Liver (tissue), 9 donors: ENCODE measurements around the gene EIF4E3. TPM values are rescaled to one million over a fixed set of nuclear protein-coding genes. Genes with fewer than 3 reads are reported as not detected.
A peak's percentile ranks its signal among the peaks of the same experiment; 100 is the strongest.

Experiments
- DNase-seq: peaks from one replicate; pipeline ENCODE4 v3.0.0-alpha.2; 2017; ENCODE audit warnings: low spot score
- H3K27ac ChIP-seq, 2 donors: one replicate each; pipeline ENCODE4 v1.7.0; 2013; ENCODE audit warnings: inconsistent platforms in 2 of 2, low read length in 2 of 2, control low read depth in 1 of 2, low read depth in 1 of 2, mild to moderate bottlenecking in 1 of 2
- H3K27me3 ChIP-seq, 4 donors: one replicate each; pipeline versions ENCODE4 v1.6.1 to v1.7.0; 2013; ENCODE audit warnings: low read length in 3 of 4, inconsistent platforms in 1 of 4, mild to moderate bottlenecking in 1 of 4, moderate library complexity in 1 of 4; ENCODE audit not compliant: control insufficient read depth in 4 of 4, insufficient read depth in 4 of 4
- H3K36me3 ChIP-seq, 4 donors: one replicate each; pipeline versions ENCODE4 v1.6.1 to v1.7.0; 2013; ENCODE audit warnings: low read length in 3 of 4, mild to moderate bottlenecking in 3 of 4, low read depth in 1 of 4, moderate library complexity in 1 of 4; ENCODE audit not compliant: control insufficient read depth in 4 of 4, insufficient read depth in 3 of 4
- H3K4me1 ChIP-seq, 4 donors: one replicate each; pipeline versions ENCODE4 v1.6.1 to v1.7.0; 2013; ENCODE audit warnings: low read length in 3 of 4, mild to moderate bottlenecking in 3 of 4, moderate library complexity in 1 of 4; ENCODE audit not compliant: control insufficient read depth in 4 of 4, insufficient read depth in 4 of 4
- H3K4me3 ChIP-seq, 3 donors: one replicate each; pipeline versions ENCODE4 v1.6.1 to v1.7.0; 2013; ENCODE audit warnings: low read length in 3 of 3, control low read depth in 1 of 3, low read depth in 1 of 3, mild to moderate bottlenecking in 1 of 3
- H3K9ac ChIP-seq, 2 donors: one replicate each; pipeline ENCODE4 v1.7.0; 2013; ENCODE audit warnings: low read length in 2 of 2, mild to moderate bottlenecking in 2 of 2, moderate library complexity in 2 of 2, control low read depth in 1 of 2, low read depth in 1 of 2
- H3K9me3 ChIP-seq, 4 donors: one replicate each; pipeline versions ENCODE4 v1.6.1 to v1.7.0; 2013; ENCODE audit warnings: low read length in 3 of 4; ENCODE audit not compliant: control insufficient read depth in 4 of 4
- FOXA2 ChIP-seq: IDR thresholded peaks from 2 replicates; pipeline ENCODE4 v1.6.1; 2016; ENCODE audit warnings: antibody characterized with exemption
- GABPA ChIP-seq, 2 donors: IDR thresholded peaks in 1 of 2; conservative IDR thresholded peaks in 1 of 2; 2 replicates each; pipeline ENCODE4 v1.6.1; 2016; ENCODE audit warnings: antibody characterized with exemption in 2 of 2, mild to moderate bottlenecking in 1 of 2, moderate library complexity in 1 of 2
- HNF4A ChIP-seq, 2 donors: conservative IDR thresholded peaks; 2 replicates each; pipeline ENCODE4 v1.6.1; 2016; ENCODE audit warnings: antibody characterized with exemption in 2 of 2, mild to moderate bottlenecking in 2 of 2
- HNF4G ChIP-seq: IDR thresholded peaks from 2 replicates; pipeline ENCODE4 v1.6.1; 2016; ENCODE audit warnings: antibody characterized with exemption
- NR2F2 ChIP-seq: IDR thresholded peaks from 2 replicates; pipeline ENCODE4 v1.6.1; 2016; ENCODE audit warnings: antibody characterized with exemption
- RAD21 ChIP-seq, 2 donors: IDR thresholded peaks; 2 replicates each; pipeline ENCODE4 v1.6.1; 2016; ENCODE audit warnings: antibody characterized with exemption in 2 of 2, mild to moderate bottlenecking in 2 of 2
- SP1 ChIP-seq: IDR thresholded peaks from 2 replicates; pipeline ENCODE4 v1.6.1; 2018; ENCODE audit warnings: antibody characterized with exemption, mild to moderate bottlenecking
- TAF1 ChIP-seq: conservative IDR thresholded peaks from 2 replicates; pipeline ENCODE4 v1.6.1; 2016; ENCODE audit warnings: antibody characterized with exemption, mild to moderate bottlenecking
- WGBS: extraction: QIAGEN DNeasy Blood & Tissue Kit; methylation state at CpG from one replicate; pipeline ENCODE4 v1.1.7; 2013; 5-methylcytosine and 5-hydroxymethylcytosine counted together
- polyA plus RNA-seq, 2 donors: library from polyadenylated mRNA; stranded (reverse) in 1 of 2; unstranded in 1 of 2; fragments of 200-250 nt in 1 of 2; fragments of >200 nt in 1 of 2; fragmentation: Nextera tagmentation in 1 of 2; extraction: Ambion mirVana in 1 of 2; gene quantifications; one replicate each; pipeline versions ENCODE4 v1.2.1 to v1.2.3, GENCODE V29; 2013 to 2015
- total RNA-seq, 2 donors: library from RNA; depleted of rRNA; stranded (reverse); fragments of >200 nt; gene quantifications; one replicate each; pipeline ENCODE4 v1.2.3, GENCODE V29; 2014
- TF ChIP-seq, protein P1 (sequence below): IDR thresholded peaks from 2 replicates; pipeline ENCODE4 v1.6.1; 2016; ENCODE audit warnings: antibody characterized with exemption, mild to moderate bottlenecking
- TF ChIP-seq, protein P2 (sequence below): fragments of 150-350 bp; IDR thresholded peaks from 2 replicates; pipeline ENCODE4 v1.5.1; 2017; ENCODE audit warnings: improper control_type of control experiment, low read depth, low read length; ENCODE audit not compliant: missing input control
- TF ChIP-seq, protein P3 (sequence below): IDR thresholded peaks from 2 replicates; pipeline ENCODE4 v1.6.1; 2016; ENCODE audit warnings: antibody characterized with exemption
- TF ChIP-seq, protein P4 (sequence below): IDR thresholded peaks from 2 replicates; pipeline ENCODE4 v1.6.1; 2016; ENCODE audit warnings: antibody characterized with exemption
- TF ChIP-seq, protein P5 (sequence below): IDR thresholded peaks from 2 replicates; pipeline ENCODE4 v1.6.1; 2016; ENCODE audit warnings: antibody characterized with exemption
- donor health status: healthy.
- donor health status: healthy.
- donor health status: healthy.
- donor health status: healthy.
- donor health status: healthy.

EIF4E3 gene
- total and polyA plus RNA-seq, 4 donors: 1.1 to 4.0 (median 2.6) TPM

DNA sequence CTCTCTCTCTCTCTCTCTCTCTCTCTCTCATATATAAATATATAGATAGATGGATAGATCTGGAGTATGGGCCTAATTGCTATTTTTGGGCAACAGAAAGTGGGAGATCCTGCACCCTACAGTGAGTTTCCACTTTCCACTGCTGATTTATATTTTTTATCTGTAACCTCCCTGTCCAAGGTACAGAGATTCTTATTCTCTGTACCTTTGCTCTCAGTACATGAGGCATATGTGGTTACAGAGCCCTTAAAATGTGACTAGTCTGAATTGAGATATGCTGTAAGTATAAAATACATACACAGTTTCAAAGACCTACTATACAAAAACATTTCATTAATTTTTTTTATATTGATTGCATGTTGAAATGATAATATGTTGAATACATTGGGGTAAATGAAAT, 90.5 kb downstream of the EIF4E3 start:
- no peaks in the 10 kb centered on the region for H3K9me3 ChIP-seq
- no peaks in the 10 kb centered on the region for H3K36me3 ChIP-seq
- H3K9ac ChIP-seq: no peak overlapping the region
- H3K27me3 ChIP-seq: no peaks in the 10 kb centered on the region
- DNase-seq: no peak
- no peak for TF ChIP-seq GABPA (IDR thresholded peaks at IDR 0.05 in 1 of 2, conservative IDR thresholded peaks at IDR 0.05 in 1 of 2)
- no peak for TF ChIP-seq HNF4A (conservative IDR thresholded peaks at IDR 0.05)
- TF ChIP-seq, protein P1, sequence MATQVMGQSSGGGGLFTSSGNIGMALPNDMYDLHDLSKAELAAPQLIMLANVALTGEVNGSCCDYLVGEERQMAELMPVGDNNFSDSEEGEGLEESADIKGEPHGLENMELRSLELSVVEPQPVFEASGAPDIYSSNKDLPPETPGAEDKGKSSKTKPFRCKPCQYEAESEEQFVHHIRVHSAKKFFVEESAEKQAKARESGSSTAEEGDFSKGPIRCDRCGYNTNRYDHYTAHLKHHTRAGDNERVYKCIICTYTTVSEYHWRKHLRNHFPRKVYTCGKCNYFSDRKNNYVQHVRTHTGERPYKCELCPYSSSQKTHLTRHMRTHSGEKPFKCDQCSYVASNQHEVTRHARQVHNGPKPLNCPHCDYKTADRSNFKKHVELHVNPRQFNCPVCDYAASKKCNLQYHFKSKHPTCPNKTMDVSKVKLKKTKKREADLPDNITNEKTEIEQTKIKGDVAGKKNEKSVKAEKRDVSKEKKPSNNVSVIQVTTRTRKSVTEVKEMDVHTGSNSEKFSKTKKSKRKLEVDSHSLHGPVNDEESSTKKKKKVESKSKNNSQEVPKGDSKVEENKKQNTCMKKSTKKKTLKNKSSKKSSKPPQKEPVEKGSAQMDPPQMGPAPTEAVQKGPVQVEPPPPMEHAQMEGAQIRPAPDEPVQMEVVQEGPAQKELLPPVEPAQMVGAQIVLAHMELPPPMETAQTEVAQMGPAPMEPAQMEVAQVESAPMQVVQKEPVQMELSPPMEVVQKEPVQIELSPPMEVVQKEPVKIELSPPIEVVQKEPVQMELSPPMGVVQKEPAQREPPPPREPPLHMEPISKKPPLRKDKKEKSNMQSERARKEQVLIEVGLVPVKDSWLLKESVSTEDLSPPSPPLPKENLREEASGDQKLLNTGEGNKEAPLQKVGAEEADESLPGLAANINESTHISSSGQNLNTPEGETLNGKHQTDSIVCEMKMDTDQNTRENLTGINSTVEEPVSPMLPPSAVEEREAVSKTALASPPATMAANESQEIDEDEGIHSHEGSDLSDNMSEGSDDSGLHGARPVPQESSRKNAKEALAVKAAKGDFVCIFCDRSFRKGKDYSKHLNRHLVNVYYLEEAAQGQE: no peak
- TF ChIP-seq, protein P2, sequence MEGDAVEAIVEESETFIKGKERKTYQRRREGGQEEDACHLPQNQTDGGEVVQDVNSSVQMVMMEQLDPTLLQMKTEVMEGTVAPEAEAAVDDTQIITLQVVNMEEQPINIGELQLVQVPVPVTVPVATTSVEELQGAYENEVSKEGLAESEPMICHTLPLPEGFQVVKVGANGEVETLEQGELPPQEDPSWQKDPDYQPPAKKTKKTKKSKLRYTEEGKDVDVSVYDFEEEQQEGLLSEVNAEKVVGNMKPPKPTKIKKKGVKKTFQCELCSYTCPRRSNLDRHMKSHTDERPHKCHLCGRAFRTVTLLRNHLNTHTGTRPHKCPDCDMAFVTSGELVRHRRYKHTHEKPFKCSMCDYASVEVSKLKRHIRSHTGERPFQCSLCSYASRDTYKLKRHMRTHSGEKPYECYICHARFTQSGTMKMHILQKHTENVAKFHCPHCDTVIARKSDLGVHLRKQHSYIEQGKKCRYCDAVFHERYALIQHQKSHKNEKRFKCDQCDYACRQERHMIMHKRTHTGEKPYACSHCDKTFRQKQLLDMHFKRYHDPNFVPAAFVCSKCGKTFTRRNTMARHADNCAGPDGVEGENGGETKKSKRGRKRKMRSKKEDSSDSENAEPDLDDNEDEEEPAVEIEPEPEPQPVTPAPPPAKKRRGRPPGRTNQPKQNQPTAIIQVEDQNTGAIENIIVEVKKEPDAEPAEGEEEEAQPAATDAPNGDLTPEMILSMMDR: no peak
- TF ChIP-seq, protein P3, sequence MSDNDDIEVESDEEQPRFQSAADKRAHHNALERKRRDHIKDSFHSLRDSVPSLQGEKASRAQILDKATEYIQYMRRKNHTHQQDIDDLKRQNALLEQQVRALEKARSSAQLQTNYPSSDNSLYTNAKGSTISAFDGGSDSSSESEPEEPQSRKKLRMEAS: no peak
- TF ChIP-seq TAF1: no peak
- no peak for TF ChIP-seq FOXA2
- TF ChIP-seq NR2F2: no peak
- no peak overlapping the region for H3K4me3 ChIP-seq
- H3K4me1 ChIP-seq: no peaks in the 10 kb centered on the region
- no peak overlapping the region for H3K27ac ChIP-seq

DNA sequence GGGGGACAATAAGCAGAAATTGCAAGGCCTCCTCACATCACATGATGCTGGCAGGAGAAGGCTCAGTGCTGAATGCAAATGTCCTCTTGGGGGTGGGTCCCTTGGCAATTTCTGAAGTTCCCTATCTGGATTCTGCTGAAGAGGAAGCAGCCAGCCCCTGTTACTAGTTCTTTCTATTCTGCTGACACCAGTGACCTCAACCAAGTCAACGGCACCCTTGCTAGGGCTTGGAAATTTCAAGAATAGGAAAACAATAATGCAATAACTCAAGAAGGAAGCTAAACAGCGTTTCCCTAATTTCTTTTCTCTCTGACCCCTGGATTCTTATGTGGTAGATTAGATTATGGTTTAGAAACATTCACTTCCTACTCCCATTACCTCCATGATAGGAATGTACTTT, 95.5 kb downstream of the EIF4E3 start:
- TF ChIP-seq HNF4G (no peak), SP1 (peak; percentile 8), RAD21 (IDR thresholded peaks at IDR 0.05) (no peak), HNF4A (conservative IDR thresholded peaks at IDR 0.05) (no peak)
- TF ChIP-seq, protein P4, sequence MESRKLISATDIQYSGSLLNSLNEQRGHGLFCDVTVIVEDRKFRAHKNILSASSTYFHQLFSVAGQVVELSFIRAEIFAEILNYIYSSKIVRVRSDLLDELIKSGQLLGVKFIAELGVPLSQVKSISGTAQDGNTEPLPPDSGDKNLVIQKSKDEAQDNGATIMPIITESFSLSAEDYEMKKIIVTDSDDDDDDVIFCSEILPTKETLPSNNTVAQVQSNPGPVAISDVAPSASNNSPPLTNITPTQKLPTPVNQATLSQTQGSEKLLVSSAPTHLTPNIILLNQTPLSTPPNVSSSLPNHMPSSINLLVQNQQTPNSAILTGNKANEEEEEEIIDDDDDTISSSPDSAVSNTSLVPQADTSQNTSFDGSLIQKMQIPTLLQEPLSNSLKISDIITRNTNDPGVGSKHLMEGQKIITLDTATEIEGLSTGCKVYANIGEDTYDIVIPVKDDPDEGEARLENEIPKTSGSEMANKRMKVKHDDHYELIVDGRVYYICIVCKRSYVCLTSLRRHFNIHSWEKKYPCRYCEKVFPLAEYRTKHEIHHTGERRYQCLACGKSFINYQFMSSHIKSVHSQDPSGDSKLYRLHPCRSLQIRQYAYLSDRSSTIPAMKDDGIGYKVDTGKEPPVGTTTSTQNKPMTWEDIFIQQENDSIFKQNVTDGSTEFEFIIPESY: no peak
- TF ChIP-seq, protein P5, sequence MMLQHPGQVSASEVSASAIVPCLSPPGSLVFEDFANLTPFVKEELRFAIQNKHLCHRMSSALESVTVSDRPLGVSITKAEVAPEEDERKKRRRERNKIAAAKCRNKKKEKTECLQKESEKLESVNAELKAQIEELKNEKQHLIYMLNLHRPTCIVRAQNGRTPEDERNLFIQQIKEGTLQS: no peak
- TF ChIP-seq, protein P3: no peak
- TF ChIP-seq, protein P2: no peak
- DNase-seq: no peak
- no peak overlapping the region for H3K9ac ChIP-seq
- no peaks in the 10 kb centered on the region for H3K27me3 ChIP-seq
- WGBS: 47% methylated on average over 2 of the region's 2 CpGs
- H3K9me3 ChIP-seq: no peaks in the 10 kb centered on the region
- H3K36me3 ChIP-seq: no peaks in the 10 kb centered on the region
- H3K4me3 ChIP-seq: no peak overlapping the region
- no peak overlapping the region for H3K27ac ChIP-seq
- no peaks in the 10 kb centered on the region for H3K4me1 ChIP-seq
